Prostate gland (tissue), 2 donors: Measurements from ENCODE around the gene SLC5A6.

Experiments
- POLR2A ChIP-seq: fragments of 450-650 bp; IDR thresholded peaks from one replicate; pipeline ENCODE4 v1.6.1; 2016; ENCODE audit warnings: antibody characterized with exemption, mild to moderate bottlenecking
- TF ChIP-seq, protein P1 (sequence below), 4 experiments: fragments of 200-600 bp in 2 of 4; fragments of 450-650 bp in 2 of 4; sonication (generic) in 2 of 4; IDR thresholded peaks; 1 replicate in 3 of 4; 2 replicates in 1 of 4; pipeline ENCODE4 v1.5.1; 2016 to 2019; ENCODE audit warnings: antibody characterized with exemption in 4 of 4, mild to moderate bottlenecking in 2 of 4, moderate library complexity in 2 of 4

GRCh38 chr2:27261241-27261925 is 49.3 kb upstream of the SLC5A6 start:
- TF ChIP-seq, protein P1, sequence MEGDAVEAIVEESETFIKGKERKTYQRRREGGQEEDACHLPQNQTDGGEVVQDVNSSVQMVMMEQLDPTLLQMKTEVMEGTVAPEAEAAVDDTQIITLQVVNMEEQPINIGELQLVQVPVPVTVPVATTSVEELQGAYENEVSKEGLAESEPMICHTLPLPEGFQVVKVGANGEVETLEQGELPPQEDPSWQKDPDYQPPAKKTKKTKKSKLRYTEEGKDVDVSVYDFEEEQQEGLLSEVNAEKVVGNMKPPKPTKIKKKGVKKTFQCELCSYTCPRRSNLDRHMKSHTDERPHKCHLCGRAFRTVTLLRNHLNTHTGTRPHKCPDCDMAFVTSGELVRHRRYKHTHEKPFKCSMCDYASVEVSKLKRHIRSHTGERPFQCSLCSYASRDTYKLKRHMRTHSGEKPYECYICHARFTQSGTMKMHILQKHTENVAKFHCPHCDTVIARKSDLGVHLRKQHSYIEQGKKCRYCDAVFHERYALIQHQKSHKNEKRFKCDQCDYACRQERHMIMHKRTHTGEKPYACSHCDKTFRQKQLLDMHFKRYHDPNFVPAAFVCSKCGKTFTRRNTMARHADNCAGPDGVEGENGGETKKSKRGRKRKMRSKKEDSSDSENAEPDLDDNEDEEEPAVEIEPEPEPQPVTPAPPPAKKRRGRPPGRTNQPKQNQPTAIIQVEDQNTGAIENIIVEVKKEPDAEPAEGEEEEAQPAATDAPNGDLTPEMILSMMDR (IDR thresholded peaks at IDR 0.05), result no peak
- TF ChIP-seq POLR2A, result no peak
